Heart right ventricle (tissue), 16 donors: Measurements from ENCODE around the gene FRY. TPM values are rescaled to one million over a fixed set of nuclear protein-coding genes. Genes with fewer than 3 reads are reported as not detected.

ENCODE experiments used
- ATAC-seq, 8 donors: fragments of 200-7000 bp; cut with Tn5 transposase; one replicate each; pipeline ENCODE4 v1.9.1; 2020; ENCODE audit warnings: mild to moderate bottlenecking in 8 of 8, moderate library complexity in 8 of 8, moderate number of reproducible peaks in 1 of 8
- DNase-seq, 2 donors: peaks; one replicate each; pipeline ENCODE4 v3.0.0-alpha.2; 2020
- H3K27ac ChIP-seq, 10 donors: fragments of 200-600 bp; sonication (generic) in 2 of 10; one replicate each; pipeline versions ENCODE4 v1.5.0 to v1.8.0; 2020 to 2022; ENCODE audit warnings: mild to moderate bottlenecking in 3 of 10
- H3K27me3 ChIP-seq, 7 donors: fragments of 200-600 bp; one replicate each; pipeline ENCODE4 v1.8.0; 2021 to 2022; ENCODE audit warnings: mild to moderate bottlenecking in 2 of 7
- H3K36me3 ChIP-seq, 9 donors: fragments of 200-600 bp; sonication (generic) in 1 of 9; one replicate each; pipeline versions ENCODE4 v1.5.0 to v1.8.0; 2020 to 2022; ENCODE audit warnings: mild to moderate bottlenecking in 2 of 9
- H3K4me1 ChIP-seq, 9 donors: fragments of 200-600 bp; sonication (generic) in 1 of 9; one replicate each; pipeline versions ENCODE4 v1.5.0 to v1.8.0; 2020 to 2022; ENCODE audit warnings: mild to moderate bottlenecking in 4 of 9
- H3K4me3 ChIP-seq, 10 donors: fragments of 200-600 bp; sonication (generic) in 2 of 10; one replicate each; pipeline versions ENCODE4 v1.5.0 to v1.8.0; 2020 to 2022; ENCODE audit warnings: mild to moderate bottlenecking in 7 of 10, moderate library complexity in 2 of 10
- H3K9me3 ChIP-seq, 11 donors: fragments of 200-600 bp in 10 of 11; sonication (generic) in 2 of 11; one replicate each; pipeline versions ENCODE4 v1.5.0 to v1.8.0; 2013 to 2022; ENCODE audit warnings: mild to moderate bottlenecking in 2 of 11, control low read depth in 1 of 11, moderate library complexity in 1 of 11
- WGBS, 2 donors: extraction: QIAGEN DNeasy Blood & Tissue Kit; methylation state at CpG; one replicate each; pipeline ENCODE4 v1.1.7; 2013; ENCODE audit warnings: inconsistent platforms in 1 of 2; 5-methylcytosine and 5-hydroxymethylcytosine counted together
- intact Hi-C, 10 donors: fragments of 100-400 bp; cut with DNase I; formaldehyde crosslinking; loops; one replicate each; pipeline versions ENCODE4 v1.11.1 to v1.14.2; 2022
- polyA plus RNA-seq, 2 donors: library from polyadenylated mRNA; stranded (reverse); fragments of 200-250 nt; gene quantifications; one replicate each; pipeline ENCODE4 v1.2.3, GENCODE V29; 2013
- total RNA-seq, 10 donors: library from RNA; stranded (reverse); fragmentation: NEBNext Ultra II Directional in 3 of 10; extraction: Animal tissue kit (Norgen Biotek cat#: 25700) in 3 of 10; gene quantifications; one replicate each; pipeline versions ENCODE4 v1.2.1 to v1.2.4, GENCODE V29; 2021 to 2023
- TF ChIP-seq, protein P1 (sequence below), 9 donors: fragments of 200-600 bp; sonication (generic) in 2 of 9; IDR thresholded peaks; one replicate each; pipeline versions ENCODE4 v1.5.0 to v1.8.0; 2021 to 2022; ENCODE audit warnings: antibody characterized with exemption in 9 of 9, mild to moderate bottlenecking in 5 of 9, moderate library complexity in 1 of 9
- donor health status: Arrhythmogenic right ventricular cardiomyopathy.
- donor health status: ischemic (EF 13 %, LVEDD 7.1; RV severe dilation, severe dysfunction).
- donor health status: healthy with polysubstance abuse.
- donor health status: DM: no; HTN: yes; CAD: no.
- donor health status: DM: no; HTN: no; CAD: no.
- donor health status: ischemic (EF 25% LVEDD 6.9; RV normal size, moderate dysfunction).
- donor health status: ischemic (EF 25% LVEDD 5.7; RV mildly dilated, moderate dysfunction).
- donor health status: healthy.
- donor health status: DM: yes; HTN: yes; CAD: no.
- donor health status: Ischemic cardiomyopathy.
- donor health status: ischemic (EF 35%, LVEDD 5.7; RV mildly dilated, moderate dysfunction).
- donor health status: nonischemic (EF 11% LVEDD 7.7; RV severe dilation, severe dysfunction).
- donor health status: DM: yes; HTN: yes; CAD: no.
- donor health status: PGD.
- donor health status: ischemic (EF 29% LVEDD 5.4; RV normal size, mild dysfunction).
- donor health status: nonischemic (EF 23%, LVEDD 6.1; RV moderate dilation, normal function).

FRY gene
- total and polyA plus RNA-seq, 12 donors = 24.9 to 268 (median 207) TPM

- ATAC-seq (peak in 1 of 8 donors; percentile 18), DNase-seq (no peak)
- H3K27me3 ChIP-seq = no peaks in the 10 kb centered on the region
- TF ChIP-seq, protein P1, sequence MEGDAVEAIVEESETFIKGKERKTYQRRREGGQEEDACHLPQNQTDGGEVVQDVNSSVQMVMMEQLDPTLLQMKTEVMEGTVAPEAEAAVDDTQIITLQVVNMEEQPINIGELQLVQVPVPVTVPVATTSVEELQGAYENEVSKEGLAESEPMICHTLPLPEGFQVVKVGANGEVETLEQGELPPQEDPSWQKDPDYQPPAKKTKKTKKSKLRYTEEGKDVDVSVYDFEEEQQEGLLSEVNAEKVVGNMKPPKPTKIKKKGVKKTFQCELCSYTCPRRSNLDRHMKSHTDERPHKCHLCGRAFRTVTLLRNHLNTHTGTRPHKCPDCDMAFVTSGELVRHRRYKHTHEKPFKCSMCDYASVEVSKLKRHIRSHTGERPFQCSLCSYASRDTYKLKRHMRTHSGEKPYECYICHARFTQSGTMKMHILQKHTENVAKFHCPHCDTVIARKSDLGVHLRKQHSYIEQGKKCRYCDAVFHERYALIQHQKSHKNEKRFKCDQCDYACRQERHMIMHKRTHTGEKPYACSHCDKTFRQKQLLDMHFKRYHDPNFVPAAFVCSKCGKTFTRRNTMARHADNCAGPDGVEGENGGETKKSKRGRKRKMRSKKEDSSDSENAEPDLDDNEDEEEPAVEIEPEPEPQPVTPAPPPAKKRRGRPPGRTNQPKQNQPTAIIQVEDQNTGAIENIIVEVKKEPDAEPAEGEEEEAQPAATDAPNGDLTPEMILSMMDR (IDR thresholded peaks at IDR 0.05) = no peak
- 16 to 22% methylated on average over 4 of the region's 4 CpGs for WGBS, 2 donors
- peak overlapping the region in 8 of 10 donors; percentile 6 to 63 (median 34) for H3K27ac ChIP-seq
- H3K4me1 ChIP-seq = peaks cover 0 to 67% (median 27%) of the 10 kb centered on the region in 9 donors
- peaks cover 0 to 70% (median 13%) of the 10 kb centered on the region in 9 donors for H3K36me3 ChIP-seq
- H3K4me3 ChIP-seq = no peak overlapping the region
- intact Hi-C loops = loop anchor here in 1 of 10 donors (10.0 kb wide), 1 partner anchor 291 kb away; no protein-coding TSS in a partner anchor
- no peaks in the 10 kb centered on the region for H3K9me3 ChIP-seq
Measured at GRCh38 chr13:32205431-32206096, 174.0 kb downstream of the FRY start.

GRCh38 chr13:32206097-32206740, 174.6 kb downstream of the FRY start:
- peaks cover 0 to 73% (median 16%) of the 10 kb centered on the region in 9 donors for H3K36me3 ChIP-seq
- peaks cover 0 to 71% (median 34%) of the 10 kb centered on the region in 9 donors for H3K4me1 ChIP-seq
- peak in 1 of 8 donors; percentile 42 for ATAC-seq

GRCh38 chr13:32208860-32209259, 177.3 kb downstream of the FRY start:
- Histone ChIP-seq H3K36me3 (peaks cover 0 to 76% (median 23%) of the 10 kb centered on the region in 9 donors), H3K27me3 (no peaks in the 10 kb centered on the region), H3K9me3 (no peaks in the 10 kb centered on the region), H3K27ac (peak overlapping the region in 6 of 10 donors; percentile 29 to 83 (median 69)), H3K4me1 (peaks cover 0 to 66% (median 44%) of the 10 kb centered on the region in 9 donors), H3K4me3 (no peak overlapping the region)
- WGBS, 2 donors = 85 to 87% methylated on average over 13 of the region's 13 CpGs
- DNase-seq (no peak), ATAC-seq (no peak)
- intact Hi-C loops = loop anchor here in 1 of 10 donors (10.0 kb wide), 1 partner anchor 294 kb away; no protein-coding TSS in a partner anchor
- TF ChIP-seq, protein P1 (IDR thresholded peaks at IDR 0.05) = no peak

More at GRCh38 chr13:32206097-32206740, 174.6 kb downstream of the FRY start:
- DNase-seq = no peak
- no peak overlapping the region for H3K4me3 ChIP-seq
- intact Hi-C loops = loop anchor here in 1 of 10 donors (10.0 kb wide), 1 partner anchor 291 kb away; no protein-coding TSS in a partner anchor
- no peaks in the 10 kb centered on the region for H3K9me3 ChIP-seq
- H3K27ac ChIP-seq = peak overlapping the region in 7 of 10 donors; percentile 12 to 63 (median 35)
- WGBS, 2 donors = 56 to 62% methylated on average over 5 of the region's 5 CpGs
- H3K27me3 ChIP-seq = no peaks in the 10 kb centered on the region
- TF ChIP-seq, protein P1 (IDR thresholded peaks at IDR 0.05) = no peak

GRCh38 chr13:32209652-32210051, 178.1 kb downstream of the FRY start:
- Histone ChIP-seq H3K27ac (peak overlapping the region in 9 of 10 donors; percentile 45 to 83 (median 68)), H3K9me3 (no peaks in the 10 kb centered on the region), H3K4me1 (peaks cover 0 to 61% (median 44%) of the 10 kb centered on the region in 9 donors), H3K36me3 (peaks cover 0 to 81% (median 31%) of the 10 kb centered on the region in 9 donors), H3K27me3 (no peaks in the 10 kb centered on the region), H3K4me3 (no peak overlapping the region)
- intact Hi-C loops = loop anchor here in 1 of 10 donors (10.0 kb wide), 1 partner anchor 295 kb away; no protein-coding TSS in a partner anchor
- ATAC-seq (peak; percentile 58 to 89 (median 72)), DNase-seq (no peak)
- 56 to 74% methylated on average over 2 of the region's 2 CpGs for WGBS, 2 donors
- TF ChIP-seq, protein P1 (IDR thresholded peaks at IDR 0.05) = no peak
